ENCODE results near the gene SPDYE2B. TPM values are rescaled to one million over a fixed set of nuclear protein-coding genes. Genes with fewer than 3 reads are reported as not detected.
"Not testable (repeated sequence)": the region's sequence is repeated elsewhere in the genome, so short reads cannot be mapped to it uniquely, and the experiment has no call there.

The SPDYE2B gene
- total RNA-seq, 3 donors from 2014 or later: not detected

DNA sequence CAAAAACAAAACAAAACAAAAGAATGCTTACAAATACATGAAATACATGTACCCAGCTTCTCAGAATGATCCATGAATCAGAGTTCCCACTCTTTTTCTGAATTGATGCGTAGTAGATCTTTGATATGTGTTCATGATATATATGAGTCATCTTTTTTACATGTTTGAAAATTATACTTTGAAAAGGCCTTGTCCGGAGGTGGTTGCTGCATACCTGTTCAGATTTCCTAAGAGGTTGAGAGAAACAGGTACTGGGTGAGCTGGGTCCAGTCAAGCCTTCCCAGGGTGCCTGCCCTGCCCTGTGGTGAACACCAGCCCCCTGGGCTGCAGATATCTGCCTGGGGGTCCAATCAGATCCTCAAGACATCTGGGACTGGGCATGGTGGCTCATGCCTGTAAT, 25.4 kb downstream of the SPDYE2B start:
- DNase-seq; H3K9me3 Mint-ChIP-seq; H3K27me3 Mint-ChIP-seq (ENCODE audit: low read depth); H3K4me3 Mint-ChIP-seq; H3K36me3 Mint-ChIP-seq (ENCODE audit: insufficient read depth); H3K4me1 Mint-ChIP-seq (ENCODE audit: low read depth): not testable (repeated sequence)
- ATAC-seq: peak; percentile 67 to 68

- H3K27me3 Mint-ChIP-seq (ENCODE audit: low read depth); H3K4me3 Mint-ChIP-seq; H3K36me3 Mint-ChIP-seq (ENCODE audit: insufficient read depth); H3K4me1 Mint-ChIP-seq (ENCODE audit: low read depth); DNase-seq; H3K9me3 Mint-ChIP-seq; ATAC-seq: not testable (repeated sequence)
Measured at GRCh38 chr7:102680780-102681179, 30.7 kb downstream of the SPDYE2B start.

- not testable (repeated sequence) for H3K27me3 Mint-ChIP-seq (ENCODE audit: low read depth); H3K9me3 Mint-ChIP-seq; DNase-seq; H3K36me3 Mint-ChIP-seq (ENCODE audit: insufficient read depth); H3K4me1 Mint-ChIP-seq (ENCODE audit: low read depth); ATAC-seq; H3K4me3 Mint-ChIP-seq
Measured at GRCh38 chr7:102682560-102682959, 32.4 kb downstream of the SPDYE2B start.

- H3K4me1 Mint-ChIP-seq (ENCODE audit: low read depth); DNase-seq; H3K4me3 Mint-ChIP-seq; H3K9me3 Mint-ChIP-seq; H3K36me3 Mint-ChIP-seq (ENCODE audit: insufficient read depth); H3K27me3 Mint-ChIP-seq (ENCODE audit: low read depth): not testable (repeated sequence)
- peak; percentile 71 for ATAC-seq
Measured at GRCh38 chr7:102688299-102689036, 38.3 kb downstream of the SPDYE2B start.

GRCh38 chr7:102689436-102690282, 39.5 kb downstream of the SPDYE2B start:
- not testable (repeated sequence) for H3K27me3 Mint-ChIP-seq (ENCODE audit: low read depth); H3K4me3 Mint-ChIP-seq

GRCh38 chr7:102690602-102691001, 40.5 kb downstream of the SPDYE2B start:
- H3K4me3 Mint-ChIP-seq; H3K4me1 Mint-ChIP-seq (ENCODE audit: low read depth); DNase-seq; ATAC-seq; H3K9me3 Mint-ChIP-seq; H3K27me3 Mint-ChIP-seq (ENCODE audit: low read depth); H3K36me3 Mint-ChIP-seq (ENCODE audit: insufficient read depth): not testable (repeated sequence)

More at GRCh38 chr7:102689436-102690282, 39.5 kb downstream of the SPDYE2B start:
- H3K36me3 Mint-ChIP-seq (ENCODE audit: insufficient read depth); H3K9me3 Mint-ChIP-seq; H3K4me1 Mint-ChIP-seq (ENCODE audit: low read depth); DNase-seq: not testable (repeated sequence)
- peak; percentile 89 to 90 for ATAC-seq

GRCh38 chr7:102694008-102694407, 43.9 kb downstream of the SPDYE2B start:
- DNase-seq; H3K4me3 Mint-ChIP-seq; ATAC-seq; H3K4me1 Mint-ChIP-seq (ENCODE audit: low read depth); H3K27me3 Mint-ChIP-seq (ENCODE audit: low read depth); H3K9me3 Mint-ChIP-seq; H3K36me3 Mint-ChIP-seq (ENCODE audit: insufficient read depth): not testable (repeated sequence)

- not testable (repeated sequence) for H3K4me3 Mint-ChIP-seq; H3K27me3 Mint-ChIP-seq (ENCODE audit: low read depth); H3K36me3 Mint-ChIP-seq (ENCODE audit: insufficient read depth); ATAC-seq; H3K9me3 Mint-ChIP-seq; H3K4me1 Mint-ChIP-seq (ENCODE audit: low read depth); DNase-seq
Measured at GRCh38 chr7:102695033-102695552, 45.0 kb downstream of the SPDYE2B start.

- not testable (repeated sequence) for H3K4me3 Mint-ChIP-seq; H3K9me3 Mint-ChIP-seq; H3K4me1 Mint-ChIP-seq (ENCODE audit: low read depth); H3K36me3 Mint-ChIP-seq (ENCODE audit: insufficient read depth); H3K27me3 Mint-ChIP-seq (ENCODE audit: low read depth); DNase-seq; ATAC-seq
Measured at GRCh38 chr7:102696009-102696408, 45.9 kb downstream of the SPDYE2B start.

DNA sequence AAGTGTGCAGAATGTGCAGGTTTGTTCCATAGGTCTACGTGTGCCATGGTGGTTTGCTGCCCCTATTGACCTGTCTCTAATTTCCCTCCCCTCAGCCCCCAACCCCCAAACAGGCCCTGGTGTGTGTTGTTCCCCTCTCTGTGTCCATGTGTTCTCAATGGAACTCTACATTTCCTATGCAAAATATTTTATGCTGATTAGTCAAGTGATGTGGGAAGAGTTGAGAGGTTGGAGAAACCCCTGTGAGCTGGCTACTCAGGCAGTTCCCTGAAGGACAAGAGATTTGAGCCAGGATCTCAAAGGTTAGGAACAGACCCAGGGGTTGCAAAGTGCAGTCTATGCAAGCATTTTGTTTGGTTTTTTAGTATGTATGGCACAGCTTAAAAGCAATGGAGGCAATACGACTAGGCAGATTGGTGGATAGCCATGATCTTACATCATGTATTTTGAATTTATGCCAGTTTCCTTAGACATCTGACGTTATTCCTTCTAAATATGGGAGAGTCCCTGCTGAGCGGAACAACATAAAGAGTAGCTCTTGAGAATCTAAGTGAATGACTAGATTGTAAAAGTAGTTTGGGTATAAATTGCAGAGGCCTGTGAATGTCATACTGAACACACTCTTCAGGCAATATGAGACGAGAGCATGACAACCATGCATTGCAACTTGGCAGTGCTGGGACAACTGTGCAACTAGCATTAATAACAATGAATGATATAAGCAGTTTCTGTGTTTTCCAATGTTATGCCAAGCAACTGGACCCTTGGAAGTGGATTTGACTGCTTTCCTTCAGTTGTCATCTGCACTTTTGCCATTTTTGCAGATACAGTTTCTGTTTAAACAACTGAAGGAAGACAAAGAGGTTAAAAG, 47.8 kb downstream of the SPDYE2B start:
- H3K4me1 Mint-ChIP-seq (ENCODE audit: low read depth); H3K9me3 Mint-ChIP-seq; H3K27me3 Mint-ChIP-seq (ENCODE audit: low read depth); H3K4me3 Mint-ChIP-seq; ATAC-seq; DNase-seq; H3K36me3 Mint-ChIP-seq (ENCODE audit: insufficient read depth): not testable (repeated sequence)

GRCh38 chr7:102698962-102699750, 49.0 kb downstream of the SPDYE2B start:
- H3K27me3 Mint-ChIP-seq (ENCODE audit: low read depth); DNase-seq; H3K36me3 Mint-ChIP-seq (ENCODE audit: insufficient read depth); H3K9me3 Mint-ChIP-seq; H3K4me3 Mint-ChIP-seq; H3K4me1 Mint-ChIP-seq (ENCODE audit: low read depth); ATAC-seq: not testable (repeated sequence)

Data from activated T-cell treated with anti-CD3 and anti-CD28 coated beads, Interleukin-2, amount 50 U/mL, for 4 hours (primary cell).